SKM-1 (cell line): ENCODE data around the gene CLEC16A.
"Not testable (repeated sequence)": the region's sequence is repeated elsewhere in the genome, so short reads cannot be mapped to it uniquely, and the experiment has no call there.

Experiments
- DNase-seq: peaks from one replicate; lab custom pipeline; 2025; ENCODE audit not compliant: unreplicated experiment; lab: John Stamatoyannopoulos, UW

Gene CLEC16A

GRCh38 chr16:11211061-11211976, 267.0 kb downstream of the CLEC16A start:
- DNase-seq: no peak

- DNase-seq: no peak
Observed at GRCh38 chr16:11211977-11212797, 267.8 kb downstream of the CLEC16A start.

- no peak for DNase-seq
Observed at GRCh38 chr16:11212798-11213196, 268.4 kb downstream of the CLEC16A start.

GRCh38 chr16:11213373-11213772, 269.0 kb downstream of the CLEC16A start:
- no peak for DNase-seq

GRCh38 chr16:11213799-11214198, 269.4 kb downstream of the CLEC16A start:
- no peak for DNase-seq

- no peak for DNase-seq
Observed at GRCh38 chr16:11215935-11216556, 271.7 kb downstream of the CLEC16A start.

GRCh38 chr16:11217651-11218603, 273.6 kb downstream of the CLEC16A start:
- no peak for DNase-seq

GRCh38 chr16:11218604-11218962, 274.2 kb downstream of the CLEC16A start:
- no peak for DNase-seq

- peak; percentile 88 for DNase-seq
Observed at GRCh38 chr16:11219178-11219577, 274.8 kb downstream of the CLEC16A start.

GRCh38 chr16:11220507-11220906, 276.1 kb downstream of the CLEC16A start:
- not testable (repeated sequence) for DNase-seq

GRCh38 chr16:11224096-11224893, 279.9 kb downstream of the CLEC16A start:
- DNase-seq: peak; percentile 87

GRCh38 chr16:11224894-11225676, 280.7 kb downstream of the CLEC16A start:
- no peak for DNase-seq

GRCh38 chr16:11225677-11226549, 281.5 kb downstream of the CLEC16A start:
- no peak for DNase-seq

- DNase-seq: no peak
Observed at GRCh38 chr16:11229432-11229831, 285.1 kb downstream of the CLEC16A start.

GRCh38 chr16:11229906-11230305, 285.5 kb downstream of the CLEC16A start:
- no peak for DNase-seq

GRCh38 chr16:11231367-11231970, 287.1 kb downstream of the CLEC16A start:
- DNase-seq: no peak
